HEK293 (cell line): Measurements from ENCODE around the gene HGS.

Experiments
- CTCF ChIA-PET: fragments of 350-600 bp; formaldehyde crosslinking; extraction: SDS; loops from one replicate; lab custom pipeline; 2021; ENCODE audit warnings: antibody characterized with exemption; lab: Yijun Ruan, JAX
- POLR2A ChIA-PET: fragments of 300-600 bp; formaldehyde crosslinking; extraction: SDS; loops from one replicate; lab custom pipeline; 2020; ENCODE audit warnings: antibody characterized with exemption, inconsistent platforms; lab: Yijun Ruan, JAX
- H3K27ac ChIP-seq: fragments of 200-500 bp; sonication (Bioruptor generic); 2 replicates; pipeline ENCODE4 v1.5.1; 2014; ENCODE audit warnings: low read depth, low read length, control low read depth, inconsistent platforms; ENCODE audit errors: extremely low read depth
- H3K36me3 ChIP-seq, 2 experiments: fragments of 200-500 bp in 1 of 2; sonication (Bioruptor generic) in 1 of 2; 1 replicate in 1 of 2; 2 replicates in 1 of 2; pipeline ENCODE4 v1.5.1; 2014 to 2017; ENCODE audit warnings: inconsistent platforms in 2 of 2, low read length in 2 of 2; ENCODE audit not compliant: control insufficient read depth in 2 of 2, insufficient read depth in 1 of 2
- H3K4me1 ChIP-seq: fragments of 200-500 bp; sonication (Bioruptor generic); 2 replicates; pipeline ENCODE4 v1.5.1; 2014; ENCODE audit warnings: mild to moderate bottlenecking, low read length, inconsistent platforms; ENCODE audit not compliant: control insufficient read depth, insufficient read depth
- H3K4me3 ChIP-seq: 2 replicates; pipeline ENCODE4 v1.5.1; 2011; ENCODE audit warnings: low read depth, mild to moderate bottlenecking, control low read depth, low read length, moderate library complexity
- H3K9me3 ChIP-seq: fragments of 200-500 bp; sonication (Bioruptor generic); 2 replicates; pipeline ENCODE4 v1.5.1; 2014; ENCODE audit warnings: low read depth, low read length, inconsistent platforms; ENCODE audit not compliant: control insufficient read depth, insufficient read depth
- GLIS2 ChIP-seq: fragments of 450-650 bp; formaldehyde crosslinking; IDR thresholded peaks from 2 replicates; pipeline ENCODE4 v1.5.1; 2016; ENCODE audit warnings: missing biosample characterization, missing genetic modification characterization
- KLF7 ChIP-seq: fragments of 450-650 bp; formaldehyde crosslinking; IDR thresholded peaks from 2 replicates; pipeline ENCODE4 v1.5.1; 2016; ENCODE audit warnings: missing biosample characterization, missing genetic modification characterization, borderline replicate concordance
- SP2 ChIP-seq: fragments of 450-650 bp; formaldehyde crosslinking; IDR thresholded peaks from 2 replicates; pipeline ENCODE4 v1.5.1; 2016; ENCODE audit warnings: missing biosample characterization, missing genetic modification characterization
- ZBTB26 ChIP-seq: fragments of 450-650 bp; formaldehyde crosslinking; optimal IDR thresholded peaks from 2 replicates; pipeline ENCODE3; 2016; ENCODE audit warnings: missing biosample characterization, mild to moderate bottlenecking, missing genetic modification characterization
- ZBTB49 ChIP-seq: fragments of 450-650 bp; formaldehyde crosslinking; IDR thresholded peaks from 2 replicates; pipeline ENCODE4 v1.5.1; 2016; ENCODE audit warnings: missing biosample characterization, missing genetic modification characterization, low read depth
- ZIC2 ChIP-seq: fragments of 450-650 bp; formaldehyde crosslinking; IDR thresholded peaks from 2 replicates; pipeline ENCODE4 v1.5.1; 2016; ENCODE audit warnings: missing biosample characterization, missing genetic modification characterization
- ZNF140 ChIP-seq: fragments of 450-650 bp; formaldehyde crosslinking; IDR thresholded peaks from 2 replicates; pipeline ENCODE4 v1.5.1; 2016; ENCODE audit warnings: missing biosample characterization, missing genetic modification characterization
- ZNF335 ChIP-seq: fragments of 450-650 bp; formaldehyde crosslinking; conservative IDR thresholded peaks from 2 replicates; pipeline ENCODE4 v1.5.1; 2016; ENCODE audit warnings: missing biosample characterization, missing genetic modification characterization
- ZNF423 ChIP-seq: fragments of 450-650 bp; formaldehyde crosslinking; IDR thresholded peaks from 2 replicates; pipeline ENCODE4 v1.5.1; 2016; ENCODE audit warnings: missing biosample characterization, missing genetic modification characterization
- ZNF48 ChIP-seq: fragments of 450-650 bp; formaldehyde crosslinking; IDR thresholded peaks from 2 replicates; pipeline ENCODE4 v1.5.1; 2016; ENCODE audit warnings: missing biosample characterization, missing genetic modification characterization
- ZNF518A ChIP-seq: fragments of 450-650 bp; formaldehyde crosslinking; conservative IDR thresholded peaks from 2 replicates; pipeline ENCODE4 v1.5.1; 2016; ENCODE audit warnings: low read depth, missing biosample characterization, missing genetic modification characterization
- ZNF704 ChIP-seq: fragments of 450-650 bp; formaldehyde crosslinking; IDR thresholded peaks from 2 replicates; pipeline ENCODE4 v1.5.1; 2016; ENCODE audit warnings: missing biosample characterization, missing genetic modification characterization

HGS gene

GRCh38 chr17:81715872-81716673 is 32.3 kb downstream of the HGS start:
- CTCF ChIA-PET, result interaction anchor here (0.7 kb wide), 1 partner anchor 11 kb away, joined by 4 read pairs; no protein-coding TSS in a partner anchor
- POLR2A ChIA-PET, result interaction anchor here (0.8 to 6.4 kb wide), 4 partner anchors 7 to 940 kb away, joined by 4 to 55 read pairs (median 10); partner anchors contain the start of gene MRPL12
- peaks cover 9 to 68% of the 10 kb centered on the region in 2 experiments; a peak in 2 of 3 replicates for H3K36me3 ChIP-seq

GRCh38 chr17:81716674-81716996 is 32.8 kb downstream of the HGS start:
- Histone ChIP-seq H3K4me3 (no peak overlapping the region), H3K27ac (0 out of 2 replicates have a peak overlapping the region, but pooled peaks have one; percentile 24), H3K4me1 (peaks cover 3% of the 10 kb centered on the region; the same call in 1 of the 2 replicates), H3K36me3 (peaks cover 9 to 69% of the 10 kb centered on the region in 2 experiments; a peak in 2 of 3 replicates), H3K9me3 (no peaks in the 10 kb centered on the region)
- ChIA-PET CTCF (no interaction called here), POLR2A (interaction anchor here (0.9 to 2.8 kb wide), 3 partner anchors 9 to 939 kb away, joined by 6 to 14 read pairs (median 6); partner anchors contain the start of gene MRPL12)
- 0 out of 2 replicates have a peak, but pooled peaks have one; percentile 4 for TF ChIP-seq SP2
- no peak for TF ChIP-seq ZNF704 (tag by site-specific recombination)
- no peak for TF ChIP-seq ZNF518A (tag by site-specific recombination)
- no peak for TF ChIP-seq ZBTB26 (tag by site-specific recombination)
- TF ChIP-seq ZBTB49 (tag by site-specific recombination), result no peak
- TF ChIP-seq ZNF140 (tag by site-specific recombination), result no peak

More at GRCh38 chr17:81715872-81716673, 32.3 kb downstream of the HGS start:
- 0 out of 2 replicates have a peak overlapping the region, but pooled peaks have one; percentile 24 for H3K27ac ChIP-seq
- TF ChIP-seq ZIC2 (tag by site-specific recombination), result peak; percentile 80
- TF ChIP-seq ZNF48 (tag by site-specific recombination), result no peak
- TF ChIP-seq ZNF423 (tag by site-specific recombination), result 0 out of 2 replicates have a peak, but pooled peaks have one; percentile 28
- no peak for TF ChIP-seq ZNF335 (tag by site-specific recombination)
- peak; percentile 20; the same call in 1 of the 2 replicates for TF ChIP-seq GLIS2 (tag by site-specific recombination)
- TF ChIP-seq KLF7, result no peak
- H3K9me3 ChIP-seq, result no peaks in the 10 kb centered on the region
- peaks cover 9% of the 10 kb centered on the region; the same call in 1 of the 2 replicates for H3K4me1 ChIP-seq
- no peak overlapping the region for H3K4me3 ChIP-seq
